Ishikawa (cell line): ENCODE measurements around the gene BLOC1S6.

ENCODE experiments used
- CEBPB ChIP-seq: IDR thresholded peaks from 2 replicates; pipeline ENCODE4 v1.6.1; 2012
- EP300 ChIP-seq: IDR thresholded peaks from 2 replicates; pipeline ENCODE4 v1.6.1; 2012; ENCODE audit warnings: borderline replicate concordance
- RAD21 ChIP-seq: IDR thresholded peaks from 2 replicates; pipeline ENCODE4 v1.6.1; 2012; ENCODE audit warnings: low read depth
- TF ChIP-seq, protein P1 (sequence below): IDR thresholded peaks from 2 replicates; pipeline ENCODE4 v1.6.1; 2012

DNA sequence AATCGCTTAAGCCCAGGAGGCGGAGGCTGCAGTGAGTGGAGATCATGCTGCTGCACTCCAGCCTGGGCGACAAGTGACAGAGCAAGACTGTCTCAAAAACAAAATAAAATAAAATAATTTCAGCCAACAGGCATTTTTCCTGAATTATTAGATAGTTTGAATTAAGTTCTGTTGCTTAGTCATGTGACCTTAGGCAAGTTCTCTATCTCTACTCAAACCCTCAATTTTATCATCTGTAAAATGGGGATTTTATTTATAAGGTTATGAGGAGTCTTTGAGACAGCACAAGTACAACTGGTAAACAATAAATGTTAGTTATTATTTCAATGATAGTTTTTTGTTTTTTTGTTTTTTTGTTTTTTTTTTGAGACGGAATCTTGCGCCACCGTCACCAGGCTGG is 60.6 kb downstream of the BLOC1S6 start:
- TF ChIP-seq, protein P1, sequence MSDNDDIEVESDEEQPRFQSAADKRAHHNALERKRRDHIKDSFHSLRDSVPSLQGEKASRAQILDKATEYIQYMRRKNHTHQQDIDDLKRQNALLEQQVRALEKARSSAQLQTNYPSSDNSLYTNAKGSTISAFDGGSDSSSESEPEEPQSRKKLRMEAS, result no peak
- TF ChIP-seq RAD21, result no peak
- TF ChIP-seq EP300, result no peak
- TF ChIP-seq CEBPB, result no peak
